TTC549 (cell line): ENCODE measurements around the gene IFNE.
"Not testable (repeated sequence)": the region's sequence is repeated elsewhere in the genome, so short reads cannot be mapped to it uniquely, and the experiment has no call there.

Experiments used
- FAIRE-seq: peaks from 2 replicates; lab custom pipeline; 2012; peaks lifted over from hg19 to GRCh38; lab: Jason Lieb, UNC

Gene IFNE

DNA sequence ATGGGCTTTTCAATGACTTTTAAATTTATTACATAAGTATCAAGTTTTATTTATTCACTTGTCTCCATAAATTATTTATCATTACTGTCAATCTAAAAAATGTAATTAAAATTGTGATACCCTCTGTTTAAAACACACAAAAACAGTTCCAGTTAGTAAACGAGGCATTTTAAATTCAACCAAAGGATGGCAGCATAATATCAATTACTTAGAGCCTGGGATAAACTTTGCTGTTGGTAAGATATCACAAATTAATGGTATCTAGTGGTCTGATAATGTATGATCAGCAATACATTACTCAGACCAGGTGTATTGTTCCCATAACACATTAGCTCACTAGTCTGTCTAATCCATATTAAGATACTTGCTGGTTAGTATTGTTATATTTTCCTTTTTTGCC lies 9.6 kb upstream of the IFNE start:
- FAIRE-seq: no peak

DNA sequence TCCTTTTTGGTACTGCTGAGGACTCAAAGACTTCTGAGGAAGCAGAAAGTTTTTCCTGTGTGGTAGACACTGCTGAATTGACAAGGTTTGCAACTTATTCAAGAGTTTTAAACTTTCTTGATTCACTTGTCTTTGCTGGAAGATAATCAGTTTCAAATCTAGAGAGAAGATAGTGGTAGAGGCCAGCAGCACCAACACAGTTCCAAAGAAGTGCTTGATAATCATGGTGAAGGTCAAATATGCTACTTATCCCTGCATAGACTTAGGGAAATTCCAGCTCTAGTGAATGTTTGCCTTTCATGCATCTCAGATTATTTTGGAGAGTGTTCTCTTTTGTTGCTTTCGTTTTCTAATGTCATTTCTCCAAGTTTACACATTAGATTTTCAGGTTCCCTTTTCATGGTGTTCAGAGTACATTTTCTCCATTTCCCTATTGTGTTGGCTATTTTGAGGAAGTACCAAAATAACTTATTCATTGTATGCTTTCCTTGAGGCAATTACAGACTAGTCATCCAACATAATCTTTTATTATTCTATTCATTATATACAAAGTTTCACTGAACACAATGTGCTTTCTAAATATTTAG lies 550 bp downstream of the IFNE start:
- FAIRE-seq: no peak

DNA sequence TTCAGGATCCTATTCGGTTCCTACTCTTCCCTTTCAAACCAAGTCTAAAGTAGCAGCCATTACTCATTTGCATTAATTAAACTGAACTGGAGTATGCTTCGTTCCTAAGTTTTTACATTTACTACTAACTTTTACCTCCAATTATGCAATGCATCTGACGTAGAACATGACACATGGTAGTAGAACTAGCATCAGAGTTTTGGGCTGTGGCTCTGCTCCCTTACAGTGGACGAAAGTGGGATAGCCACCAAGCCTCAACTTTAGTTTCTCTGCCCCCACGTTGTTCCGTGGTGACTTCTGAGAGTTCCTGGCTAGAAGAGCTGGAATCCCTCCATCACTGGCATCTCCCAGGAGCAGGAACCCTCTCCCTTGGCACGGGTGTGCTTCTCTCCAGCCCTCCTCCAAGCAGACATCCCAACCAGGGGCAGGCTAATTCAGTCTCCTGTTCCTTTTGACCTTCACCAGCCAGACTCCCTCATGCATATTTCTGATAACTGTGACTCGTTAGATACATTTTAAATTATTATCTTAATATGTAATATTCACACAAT lies 2.9 kb downstream of the IFNE start:
- no peak for FAIRE-seq

DNA sequence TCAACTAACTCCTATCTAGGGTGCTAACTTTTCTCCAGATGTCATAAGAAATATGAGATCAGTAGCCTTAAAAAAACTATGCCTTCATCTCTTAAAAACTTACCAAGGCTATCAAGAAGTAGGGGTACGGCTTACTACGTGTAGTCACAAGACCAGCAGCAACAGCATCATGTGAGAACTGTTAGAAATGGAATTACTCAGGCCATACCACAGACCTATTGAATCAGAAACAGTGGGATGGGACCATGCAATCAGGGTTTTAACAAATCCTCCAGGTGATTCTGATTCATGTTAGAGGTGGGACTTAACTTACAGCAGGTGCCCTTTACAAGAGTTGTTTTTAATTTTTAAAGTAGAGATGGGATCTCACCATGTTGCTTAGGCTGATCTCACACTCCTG lies 4.6 kb downstream of the IFNE start:
- FAIRE-seq: no peak

DNA sequence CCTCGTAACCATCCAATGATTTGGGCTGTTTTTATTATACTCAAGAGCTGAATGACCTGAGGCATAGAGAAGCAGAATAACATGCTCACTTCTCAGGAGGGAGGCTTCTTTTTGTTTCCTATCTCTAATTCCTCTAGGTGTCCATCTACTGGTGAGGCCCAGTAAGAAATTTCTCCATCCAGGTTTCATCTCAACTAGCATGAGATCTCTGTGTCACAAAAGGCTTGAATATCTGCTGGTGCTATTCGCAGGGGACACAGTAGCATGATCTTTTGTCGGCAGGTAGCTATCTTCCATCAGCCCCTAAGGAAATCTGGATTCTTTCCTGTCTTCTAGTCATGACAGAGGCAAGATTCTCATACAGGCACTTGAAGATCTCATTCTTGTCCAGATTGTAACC lies 8.9 kb downstream of the IFNE start:
- no peak for FAIRE-seq

DNA sequence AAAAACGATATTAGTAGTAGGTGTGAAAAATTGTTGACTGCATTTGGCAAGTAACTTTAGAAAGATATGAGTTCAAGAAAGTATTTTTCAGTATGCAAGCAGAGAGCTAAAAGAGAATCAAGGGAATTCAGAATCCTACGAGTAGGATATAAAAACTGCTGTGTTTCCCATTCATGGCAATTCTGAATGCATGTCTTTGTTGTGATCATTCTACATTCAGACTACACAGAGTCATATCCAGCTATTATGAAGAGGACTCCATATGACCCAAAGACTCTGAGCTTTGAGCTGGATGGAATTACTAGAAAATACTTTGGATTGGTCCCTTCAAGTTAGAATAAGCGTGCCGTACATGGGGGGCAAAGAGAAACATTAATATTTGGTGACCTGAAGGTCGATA lies 12.0 kb downstream of the IFNE start:
- FAIRE-seq: no peak

DNA sequence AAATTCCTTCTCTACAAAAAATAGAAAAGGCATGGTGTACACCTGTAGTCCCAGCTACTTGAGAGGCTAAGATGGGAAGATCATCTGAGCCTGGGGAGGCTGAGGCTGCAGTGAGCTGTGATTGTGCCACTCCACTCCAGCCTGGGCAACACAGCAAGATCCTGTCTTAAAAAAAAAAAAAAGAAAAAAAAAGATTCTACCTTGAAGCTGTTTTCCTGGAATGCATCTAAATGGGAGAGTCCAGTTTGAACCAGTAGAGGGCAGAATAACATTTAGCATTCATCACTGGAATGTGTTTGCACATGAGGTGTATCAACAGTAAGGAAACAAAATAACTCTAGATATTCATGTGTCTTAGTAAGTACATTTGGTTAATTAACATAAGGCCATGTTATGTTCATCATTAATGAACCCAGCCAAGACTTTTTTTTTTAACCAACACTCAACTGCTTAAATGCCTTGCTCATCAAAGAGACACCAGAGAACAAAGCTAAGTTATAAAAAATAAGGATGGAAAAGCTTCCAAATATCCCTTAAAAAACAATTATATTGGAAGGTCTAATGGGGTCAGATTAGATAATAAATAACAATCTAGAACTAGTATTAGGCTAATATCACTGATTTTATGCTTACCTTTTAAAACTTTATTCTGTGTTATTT lies 16.1 kb downstream of the IFNE start:
- FAIRE-seq: peak; percentile 65

DNA sequence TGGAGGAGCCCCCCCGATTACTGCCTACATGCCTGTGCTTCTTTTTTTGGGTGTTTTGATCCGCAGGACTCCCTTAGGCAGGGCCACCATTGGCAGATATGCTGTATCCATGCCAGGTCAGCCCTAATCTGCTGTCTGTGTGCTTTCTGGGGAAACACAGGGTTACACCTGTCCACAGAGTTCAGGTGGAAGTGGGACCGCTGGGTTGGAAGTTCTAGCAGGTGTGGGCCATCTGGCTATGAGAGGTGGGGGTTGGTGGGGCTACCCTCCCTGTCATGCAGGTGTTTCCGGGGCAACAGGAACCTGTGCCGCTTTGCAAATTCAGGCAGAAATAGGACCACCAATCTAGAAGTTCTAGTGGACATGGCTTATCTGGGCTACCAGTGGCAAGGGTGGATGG lies 17.0 kb downstream of the IFNE start:
- FAIRE-seq: no peak

DNA sequence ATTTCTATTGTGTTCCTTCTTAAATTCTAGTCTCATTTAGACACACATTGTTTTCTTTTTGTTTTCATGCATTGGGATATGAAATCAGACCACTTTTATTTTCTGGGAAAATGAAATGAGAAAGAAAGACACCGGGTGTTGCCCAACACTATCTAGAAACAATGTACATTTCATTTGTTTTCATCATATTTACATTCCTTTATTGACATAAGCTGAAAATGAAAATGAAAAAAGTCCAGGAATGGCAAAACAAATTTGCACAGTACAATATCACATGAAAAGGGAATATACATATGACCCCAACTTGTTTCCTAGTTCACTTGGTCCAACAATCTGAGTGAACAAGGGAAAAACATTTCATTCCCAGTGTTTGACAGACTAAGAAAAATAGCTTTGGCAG lies 20.7 kb downstream of the IFNE start:
- FAIRE-seq: no peak

DNA sequence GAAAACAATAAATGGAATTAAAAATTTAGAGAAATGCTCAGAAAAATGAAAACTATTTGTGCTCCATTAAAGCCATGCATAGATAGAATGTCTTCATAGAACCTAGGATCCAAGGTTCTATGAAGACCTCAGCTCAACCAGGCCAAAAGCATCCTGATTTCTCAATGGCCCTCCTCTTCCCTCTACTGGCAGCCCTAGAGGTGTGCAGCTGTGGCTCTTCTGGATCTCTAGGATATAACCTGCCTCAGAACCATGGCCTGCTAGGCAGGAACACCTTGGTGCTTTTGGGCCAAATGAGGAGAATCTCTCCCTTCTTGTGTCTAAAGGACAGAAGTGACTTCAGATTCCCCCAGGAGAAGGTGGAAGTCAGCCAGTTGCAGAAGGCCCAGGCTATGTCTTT lies 26.8 kb downstream of the IFNE start:
- FAIRE-seq: no peak

DNA sequence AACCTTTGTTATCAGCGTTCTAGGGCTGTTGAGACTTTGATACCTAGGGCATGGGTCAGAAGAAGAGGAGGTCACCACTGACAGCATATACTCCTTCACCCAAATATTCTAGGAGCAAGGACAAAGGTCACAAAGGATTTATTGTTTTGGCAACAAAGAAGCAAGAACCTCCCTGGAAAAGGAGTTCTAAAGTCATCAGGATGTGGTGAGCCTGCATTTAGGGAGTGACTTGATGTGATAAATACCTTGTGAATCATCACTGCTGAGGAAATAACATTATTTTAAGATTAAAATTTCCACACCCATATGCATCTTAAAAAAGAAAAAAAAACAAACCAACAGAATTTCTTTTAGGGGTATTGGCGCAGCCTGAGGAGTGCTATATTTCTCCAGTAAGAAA lies 28.0 kb downstream of the IFNE start:
- no peak for FAIRE-seq

DNA sequence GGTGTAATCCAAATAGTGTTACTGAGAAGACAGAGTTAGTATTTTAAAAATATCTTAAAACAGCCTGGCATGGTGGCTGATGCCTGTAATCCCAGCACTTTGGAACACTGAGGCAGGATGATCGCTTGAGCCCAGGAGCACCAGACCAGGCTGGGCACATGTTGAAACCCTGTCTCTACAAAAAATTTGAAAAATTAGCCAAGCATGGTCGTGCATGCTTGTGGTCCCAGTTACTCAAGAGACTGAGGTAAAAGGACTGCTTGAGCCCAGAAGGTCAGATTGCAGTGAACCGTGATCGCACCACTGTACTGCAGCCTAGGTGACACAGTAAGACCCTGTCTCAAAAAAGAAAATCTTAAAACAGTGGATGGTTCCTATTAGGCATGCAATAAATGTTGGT lies 29.4 kb downstream of the IFNE start:
- FAIRE-seq: no peak

DNA sequence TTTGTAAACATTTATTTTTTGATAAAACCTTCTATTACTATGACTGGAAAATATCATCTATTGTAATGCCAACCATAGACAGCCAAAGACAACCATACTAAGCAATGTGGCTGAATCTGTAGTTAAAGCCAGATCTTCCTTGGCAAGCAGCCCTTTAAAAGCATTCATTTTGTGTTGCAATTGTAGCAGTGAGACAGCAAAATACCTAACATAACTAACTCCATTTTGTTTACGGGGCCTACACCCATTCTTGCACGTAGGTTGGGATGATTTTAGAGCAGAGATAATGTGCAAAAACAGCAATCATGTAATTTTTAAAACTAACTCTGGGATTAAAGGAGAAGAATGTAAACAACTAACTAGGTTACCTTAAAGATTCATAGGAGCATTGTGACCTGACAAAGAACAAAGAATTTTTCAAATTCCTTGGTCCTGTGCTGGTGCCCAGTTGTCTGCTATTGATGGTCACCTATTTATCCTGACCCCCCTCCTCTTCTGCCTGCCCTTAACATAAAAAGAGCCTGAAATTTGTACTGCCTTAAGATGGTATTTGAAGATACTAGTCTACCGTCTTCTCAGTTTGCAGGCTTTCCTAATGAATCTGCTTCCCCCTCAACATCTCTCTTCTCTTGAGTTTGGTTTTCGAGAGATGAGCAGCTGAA lies 31.2 kb downstream of the IFNE start:
- no peak for FAIRE-seq

DNA sequence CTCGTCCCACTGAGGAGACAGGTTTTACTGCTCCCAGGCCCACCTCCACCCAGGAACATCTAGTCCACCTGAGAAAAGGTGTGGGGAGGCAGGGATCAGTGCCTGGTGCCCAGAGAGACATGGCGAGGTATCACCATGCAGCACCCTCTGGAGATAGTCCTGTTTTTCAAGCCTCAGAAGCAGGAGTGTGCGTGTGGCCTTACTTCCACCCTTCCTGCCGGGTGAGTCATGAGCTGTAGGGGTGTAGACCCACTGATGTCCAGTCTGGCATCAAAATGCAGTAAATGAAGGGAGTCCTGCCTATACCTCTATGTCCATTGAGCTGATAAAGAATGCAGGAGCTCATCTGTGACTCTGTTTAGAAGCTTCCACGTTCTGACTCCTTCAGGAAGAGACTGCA lies 32.8 kb downstream of the IFNE start:
- not testable (repeated sequence) for FAIRE-seq

DNA sequence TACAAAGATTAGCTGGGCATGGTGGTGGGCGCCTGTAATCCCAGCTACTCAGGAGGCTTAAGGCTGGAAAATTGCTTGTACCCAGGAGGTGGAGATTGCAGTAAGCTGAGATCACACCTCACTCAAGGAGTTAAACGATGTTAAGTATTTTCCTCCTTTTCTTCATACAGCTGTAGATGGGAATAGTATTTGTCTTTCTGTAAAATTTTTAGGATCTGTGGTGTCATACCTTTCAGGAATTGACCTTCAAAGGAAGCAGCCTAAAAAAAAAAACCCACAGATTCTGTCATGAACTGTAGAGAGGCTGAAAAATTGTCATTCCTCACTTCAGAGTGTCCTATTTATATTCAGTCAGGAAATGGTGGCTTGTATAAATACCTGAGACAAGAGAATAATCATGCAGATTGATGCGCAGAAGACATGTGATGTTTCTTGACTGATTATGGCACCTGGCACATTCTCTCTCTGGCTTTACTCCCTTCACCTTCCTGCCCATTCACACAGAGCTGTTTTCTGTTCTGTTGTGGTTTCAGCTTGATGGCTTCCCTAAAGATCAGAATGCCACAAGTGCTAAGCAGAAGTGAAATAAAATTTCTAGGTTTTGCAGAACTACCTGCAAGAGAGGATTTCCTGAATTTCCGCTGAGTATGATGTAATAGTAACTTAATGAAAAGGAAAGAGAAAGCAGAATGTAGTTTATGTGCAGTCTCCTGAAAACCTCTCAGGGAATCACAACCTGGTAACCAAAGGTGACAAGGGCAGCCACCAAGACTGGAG lies 38.1 kb downstream of the IFNE start:
- FAIRE-seq: no peak

DNA sequence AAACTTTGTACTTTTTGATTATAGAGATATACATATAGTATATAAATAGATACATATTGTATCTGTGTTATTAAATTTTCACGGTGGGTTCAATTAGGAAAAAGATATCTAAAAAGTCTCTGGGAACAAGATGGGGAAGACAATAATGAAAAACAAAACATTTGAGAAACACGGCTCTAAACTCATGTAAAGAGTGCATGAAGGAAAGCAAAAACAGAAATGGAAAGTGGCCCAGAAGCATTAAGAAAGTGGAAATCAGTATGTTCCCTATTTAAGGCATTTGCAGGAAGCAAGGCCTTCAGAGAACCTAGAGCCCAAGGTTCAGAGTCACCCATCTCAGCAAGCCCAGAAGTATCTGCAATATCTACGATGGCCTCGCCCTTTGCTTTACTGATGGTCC lies 42.0 kb downstream of the IFNE start, which contains the start of gene IFNA1:
IFNA1 (plus strand) TSS at position 301 of the 400 bp plus-strand sequence; CDS start at position 370, 69 bp downstream.
- no peak for FAIRE-seq

DNA sequence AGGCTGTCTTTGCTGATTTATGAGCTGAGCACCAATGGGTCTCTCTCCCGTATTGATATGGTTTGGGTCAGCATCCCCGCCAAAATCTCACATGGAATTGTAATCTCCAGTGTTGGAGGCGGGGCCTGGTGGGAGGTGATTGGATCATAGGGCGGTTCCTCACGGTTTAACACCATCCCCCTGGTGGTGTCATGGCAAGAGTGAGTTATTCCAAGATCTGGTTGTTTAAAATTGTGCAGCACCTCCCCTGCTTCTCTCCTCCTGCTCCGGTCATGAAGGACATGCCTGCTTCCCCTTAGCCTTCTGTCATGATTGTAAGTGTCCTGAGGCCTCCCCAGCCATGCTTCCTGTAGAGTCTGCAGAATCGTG lies 47.1 kb downstream of the IFNE start:
- FAIRE-seq: not testable (repeated sequence)

DNA sequence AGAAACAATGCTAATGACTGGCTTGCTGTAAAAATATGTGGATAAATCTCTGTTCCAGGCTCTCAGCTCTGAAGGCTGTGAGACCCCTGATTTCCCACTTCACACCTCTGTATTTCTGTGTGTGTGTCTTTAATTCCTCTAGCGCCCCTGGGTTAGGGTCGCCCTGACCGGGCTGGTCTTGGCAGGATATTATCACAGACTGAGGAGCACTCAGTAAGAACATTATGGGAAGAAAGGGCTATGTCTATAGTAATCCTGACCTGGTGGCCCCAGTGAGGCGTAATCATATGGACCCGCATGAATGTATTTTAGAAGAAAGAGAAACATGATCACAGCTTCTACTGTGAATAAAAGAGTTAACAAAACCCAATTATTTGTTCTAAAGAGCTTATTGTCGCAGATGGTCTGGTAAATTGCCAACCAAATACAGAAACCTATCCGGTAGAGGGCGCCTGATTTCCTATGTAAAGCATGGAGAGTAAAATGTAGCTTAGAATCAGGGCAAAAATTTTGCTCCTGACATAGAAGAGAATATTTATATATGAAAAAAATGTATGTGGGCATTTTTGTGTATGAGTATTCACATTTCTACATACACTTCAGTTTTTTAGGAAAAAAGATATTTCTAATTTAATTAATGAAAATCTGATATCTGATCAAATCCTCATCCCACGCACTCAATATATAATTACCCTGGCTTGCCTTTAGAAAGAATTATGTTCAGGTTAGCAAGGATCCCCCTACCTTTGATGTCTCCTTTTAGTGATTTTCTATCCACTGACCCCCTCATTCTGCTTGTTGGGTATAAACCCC lies 47.7 kb downstream of the IFNE start:
- no peak for FAIRE-seq

DNA sequence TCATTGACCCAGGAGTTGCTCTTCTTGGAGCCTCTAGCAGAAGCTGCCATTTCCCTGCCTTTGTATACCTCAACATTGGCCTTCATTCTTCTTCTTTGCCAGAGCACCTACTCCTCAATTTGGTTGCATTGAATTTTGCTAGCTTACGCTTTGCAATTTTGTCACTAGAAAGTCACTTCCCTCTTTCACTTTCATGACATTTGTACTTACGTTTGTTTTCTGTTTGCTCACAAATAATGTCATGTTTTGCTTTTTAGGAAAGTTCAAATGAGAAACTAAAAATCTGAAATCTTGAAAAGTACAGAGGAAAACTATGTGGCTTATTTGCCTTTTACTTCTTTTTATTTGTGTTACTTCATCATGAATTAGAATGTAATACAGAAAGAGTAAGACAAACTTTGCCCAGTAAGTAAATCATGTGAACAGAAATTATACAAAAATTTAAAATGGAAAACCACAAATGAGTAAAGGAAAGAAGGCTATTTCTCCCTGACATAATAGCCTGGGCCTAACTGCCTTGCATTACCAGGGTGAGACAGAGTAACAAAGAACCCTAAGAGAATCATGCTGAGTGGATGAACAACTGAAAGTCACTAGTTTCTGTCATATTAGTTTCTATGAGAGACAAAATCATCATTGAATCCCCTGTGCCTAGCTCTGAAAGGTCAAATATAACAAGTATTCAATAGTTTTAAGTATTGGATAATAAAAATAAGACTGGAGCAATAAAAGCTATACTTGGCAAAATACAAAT lies 49.3 kb downstream of the IFNE start:
- no peak for FAIRE-seq
